Measurements from ENCODE around the gene TIMM44. TPM values are rescaled to one million over a fixed set of nuclear protein-coding genes. Genes with fewer than 3 reads are reported as not detected.

The TIMM44 gene
- polyA plus RNA-seq, 1 experiment, result 56.6 TPM

- POLR2A ChIA-PET, result no interaction called here
Measured at GRCh38 chr19:7940841-7941240, 2.6 kb downstream of the TIMM44 start.

GRCh38 chr19:7934766-7935165 lies 8.7 kb downstream of the TIMM44 start:
- Histone ChIP-seq H3K4me3 (ENCODE audit: low read depth, low read length) (no peak overlapping the region), H3K27me3 (ENCODE audit: control insufficient read depth, insufficient read depth, low read length) (no peaks in the 10 kb centered on the region), H3K36me3 (ENCODE audit: control insufficient read depth, insufficient read depth, low read length) (peaks cover 50% of the 10 kb centered on the region)
- no peak for DNase-seq (ENCODE audit: low read depth)
- CTCF ChIA-PET, result interaction anchor here (1.5 kb wide), 1 partner anchor 9 kb away, joined by 8 read pairs; no protein-coding TSS in a partner anchor
- TF ChIP-seq CTCF (IDR thresholded peaks at IDR 0.05; ENCODE audit: insufficient read depth, low read depth, low read length), result no peak
- POLR2A ChIA-PET, result no interaction called here

More at GRCh38 chr19:7940841-7941240, 2.6 kb downstream of the TIMM44 start:
- Histone ChIP-seq H3K4me3 (ENCODE audit: low read depth, low read length) (no peak overlapping the region), H3K36me3 (ENCODE audit: control insufficient read depth, insufficient read depth, low read length) (peaks cover 21% of the 10 kb centered on the region), H3K27me3 (ENCODE audit: control insufficient read depth, insufficient read depth, low read length) (no peaks in the 10 kb centered on the region)
- DNase-seq (ENCODE audit: low read depth), result no peak
- CTCF ChIA-PET, result interaction anchor here (0.6 kb wide), 1 partner anchor 124 kb away, joined by 3 read pairs; no protein-coding TSS in a partner anchor
- no peak for TF ChIP-seq CTCF (IDR thresholded peaks at IDR 0.05; ENCODE audit: insufficient read depth, low read depth, low read length)

GRCh38 chr19:7933828-7934725 lies 9.4 kb downstream of the TIMM44 start:
- DNase-seq (ENCODE audit: low read depth), result no peak
- TF ChIP-seq CTCF (IDR thresholded peaks at IDR 0.05; ENCODE audit: insufficient read depth, low read depth, low read length), result no peak
- H3K36me3 ChIP-seq (ENCODE audit: control insufficient read depth, insufficient read depth, low read length), result peaks cover 50% of the 10 kb centered on the region
- POLR2A ChIA-PET, result no interaction called here
- CTCF ChIA-PET, result interaction anchor here (1.0 to 1.1 kb wide), 2 partner anchors 8 to 10 kb away, joined by 3 read pairs; partner anchors contain the start of gene TIMM44
- H3K4me3 ChIP-seq (ENCODE audit: low read depth, low read length), result no peak overlapping the region
- no peaks in the 10 kb centered on the region for H3K27me3 ChIP-seq (ENCODE audit: control insufficient read depth, insufficient read depth, low read length)

GRCh38 chr19:7933411-7933810 lies 10.1 kb downstream of the TIMM44 start:
- Histone ChIP-seq H3K36me3 (ENCODE audit: control insufficient read depth, insufficient read depth, low read length) (peaks cover 49% of the 10 kb centered on the region), H3K27me3 (ENCODE audit: control insufficient read depth, insufficient read depth, low read length) (no peaks in the 10 kb centered on the region), H3K4me3 (ENCODE audit: low read depth, low read length) (no peak overlapping the region)
- DNase-seq (ENCODE audit: low read depth), result no peak
- CTCF ChIA-PET, result interaction anchor here (1.0 to 1.1 kb wide), 2 partner anchors 9 to 10 kb away, joined by 3 read pairs; partner anchors contain the start of gene TIMM44
- TF ChIP-seq CTCF (IDR thresholded peaks at IDR 0.05; ENCODE audit: insufficient read depth, low read depth, low read length), result peak; percentile 41
- POLR2A ChIA-PET, result no interaction called here

- Histone ChIP-seq H3K27me3 (ENCODE audit: control insufficient read depth, insufficient read depth, low read length) (no peaks in the 10 kb centered on the region), H3K36me3 (ENCODE audit: control insufficient read depth, insufficient read depth, low read length) (peaks cover 49% of the 10 kb centered on the region), H3K4me3 (ENCODE audit: low read depth, low read length) (no peak overlapping the region)
- DNase-seq (ENCODE audit: low read depth), result no peak
- TF ChIP-seq CTCF (IDR thresholded peaks at IDR 0.05; ENCODE audit: insufficient read depth, low read depth, low read length), result no peak
- ChIA-PET CTCF (no interaction called here), POLR2A (no interaction called here)
Measured at GRCh38 chr19:7932930-7933300, 10.6 kb downstream of the TIMM44 start.
